Activated CD8-positive, alpha-beta memory T cell treated with anti-CD3 and anti-CD28 coated beads for 1 hour (primary cell): ENCODE data around the gene ADGRL2.

ENCODE experiments used
- DNase-seq, 2 donors: peaks; one replicate each; pipeline ENCODE4 v3.0.0-alpha.2; 2020; ENCODE audit warnings: low read depth in 1 of 2; ENCODE audit errors: extremely low read depth in 1 of 2

Gene ADGRL2

DNA sequence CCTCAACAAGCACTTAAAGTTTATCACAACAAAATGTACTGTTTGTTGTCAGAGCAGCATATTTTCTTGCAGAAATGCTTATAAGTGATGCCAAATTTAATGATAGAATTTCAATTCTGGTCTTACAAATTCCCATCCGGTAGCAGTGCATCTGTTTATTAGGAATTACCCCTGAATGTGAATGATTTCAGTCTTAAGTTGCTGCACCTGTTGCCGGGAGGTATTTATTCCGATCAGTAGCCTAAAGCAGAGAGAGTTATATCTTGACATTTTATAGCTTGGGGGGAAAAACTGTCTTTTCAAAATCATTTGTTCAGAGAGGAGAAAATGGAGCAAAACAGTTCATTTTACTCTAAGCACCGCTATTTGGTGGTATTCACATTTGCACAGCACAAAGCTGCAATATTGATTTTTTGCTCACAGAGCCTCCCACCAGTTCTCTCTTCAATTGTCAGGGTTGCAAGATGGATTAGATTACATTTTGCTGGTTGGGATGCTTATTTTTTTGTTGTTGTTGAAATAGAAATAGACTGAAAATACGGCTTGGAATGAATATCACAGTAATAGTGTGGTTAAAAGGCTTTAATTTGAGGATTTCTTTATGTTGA is 98.6 kb downstream of the ADGRL2 start:
- no peak for DNase-seq

GRCh38 chr1:81907575-81907974 is 106.8 kb downstream of the ADGRL2 start:
- no peak for DNase-seq

DNA sequence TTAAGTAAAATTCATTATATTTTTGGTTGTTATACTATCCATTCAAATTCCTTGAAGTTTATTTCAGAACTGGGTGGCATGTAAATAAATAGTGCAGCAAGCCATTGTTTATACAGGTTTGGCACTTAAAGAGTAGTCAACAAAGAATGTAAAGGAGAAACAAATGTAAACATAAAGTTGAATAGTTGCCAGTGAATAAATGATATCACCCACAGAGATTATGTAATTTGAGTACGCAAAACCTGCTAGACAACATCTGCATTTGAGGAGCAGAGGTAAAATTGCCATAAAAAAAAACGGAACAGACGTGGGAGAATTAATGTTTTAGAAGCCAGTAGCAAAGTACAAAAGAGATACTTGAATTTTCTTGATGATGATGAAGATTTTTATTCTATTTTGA is 111.6 kb downstream of the ADGRL2 start:
- DNase-seq, result no peak

DNA sequence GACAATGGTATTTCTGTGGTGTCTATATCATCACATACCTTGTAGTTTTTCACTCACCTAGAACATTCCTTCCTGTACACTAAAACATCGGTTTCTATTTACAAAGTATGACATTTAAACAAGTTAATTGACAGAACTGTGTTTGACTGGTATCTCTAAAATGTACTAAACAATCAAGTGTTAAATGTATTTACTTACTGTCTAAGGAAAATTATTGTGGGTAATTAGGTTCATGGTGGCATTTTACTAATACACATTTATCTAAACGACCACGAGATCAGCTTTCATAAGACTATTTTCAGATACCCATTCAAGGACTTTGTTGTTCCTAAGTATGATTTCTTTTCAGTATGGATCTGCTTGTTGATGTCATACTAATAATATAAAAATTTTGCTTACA is 115.2 kb downstream of the ADGRL2 start:
- no peak for DNase-seq

DNA sequence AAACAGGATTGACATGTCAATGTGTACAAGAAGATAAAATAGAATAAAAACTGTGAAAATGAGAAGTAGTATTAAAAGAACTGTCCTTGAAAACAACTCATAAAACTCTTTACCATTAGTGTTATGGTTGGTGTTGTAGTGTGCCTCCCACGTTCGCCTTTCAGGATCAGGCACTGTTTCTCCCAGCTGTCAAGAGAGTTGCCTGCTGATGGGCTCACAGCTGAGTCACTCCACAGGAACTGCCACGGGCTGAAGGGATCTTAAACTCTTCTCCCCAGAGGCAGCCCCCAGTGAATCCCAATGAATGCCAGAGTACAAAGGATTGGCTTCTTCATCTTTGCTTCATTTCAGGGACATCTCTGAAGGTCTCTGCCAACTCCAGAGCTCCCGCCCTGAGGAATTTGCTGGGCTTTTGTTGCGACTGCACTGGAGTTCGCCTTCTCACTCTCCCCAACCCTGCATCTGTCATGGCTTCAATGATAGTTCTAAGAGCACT is 119.6 kb downstream of the ADGRL2 start:
- no peak for DNase-seq

DNA sequence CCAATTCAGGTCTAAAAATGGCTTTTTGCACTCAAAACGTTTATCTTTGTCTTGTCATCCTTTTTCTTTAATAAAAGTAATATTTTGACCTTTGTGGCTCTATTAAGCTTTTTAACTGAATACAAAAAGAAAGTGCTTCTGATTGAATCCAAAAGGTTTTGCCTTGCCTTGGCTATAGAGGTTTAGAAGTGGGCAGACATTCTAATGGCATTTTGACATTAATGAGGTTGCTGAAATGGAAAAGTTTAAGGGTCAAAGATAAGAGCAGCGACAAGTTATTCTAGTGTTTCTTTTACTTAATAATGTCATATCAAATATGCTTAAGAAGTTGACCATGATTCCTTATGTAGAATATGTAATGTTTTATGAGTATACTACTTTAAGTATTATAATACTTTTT is 120.2 kb downstream of the ADGRL2 start:
- DNase-seq, result no peak

GRCh38 chr1:81921344-81921743 is 120.6 kb downstream of the ADGRL2 start:
- DNase-seq, result no peak

DNA sequence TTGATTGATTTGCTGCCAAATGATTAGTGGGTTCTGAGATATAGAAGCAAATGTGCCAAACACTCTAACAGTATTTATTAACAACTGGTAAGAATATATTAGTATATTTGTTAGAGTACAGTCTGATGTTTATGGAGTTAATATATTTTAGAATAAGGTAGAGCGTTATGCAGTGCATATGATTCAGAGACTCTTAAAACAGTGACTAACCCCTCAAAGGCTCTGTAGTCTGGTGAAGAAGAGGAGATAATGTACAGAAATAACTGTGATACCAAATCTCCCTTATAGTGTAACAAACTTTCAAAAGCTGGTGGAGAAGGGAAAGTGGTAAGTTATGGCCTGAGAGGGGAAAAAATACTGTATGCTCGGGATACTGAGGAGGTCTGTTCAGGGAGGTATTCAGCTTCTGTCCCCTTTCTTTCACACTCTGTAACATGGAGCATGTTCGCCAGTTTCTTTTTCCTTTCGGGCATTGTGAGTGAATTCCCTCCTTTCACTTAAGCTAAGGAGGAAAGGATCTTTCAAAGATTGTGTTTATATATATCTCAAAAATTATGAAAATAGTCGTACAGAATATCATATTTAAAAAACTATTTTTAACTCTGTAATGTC is 121.2 kb downstream of the ADGRL2 start:
- DNase-seq, result no peak

DNA sequence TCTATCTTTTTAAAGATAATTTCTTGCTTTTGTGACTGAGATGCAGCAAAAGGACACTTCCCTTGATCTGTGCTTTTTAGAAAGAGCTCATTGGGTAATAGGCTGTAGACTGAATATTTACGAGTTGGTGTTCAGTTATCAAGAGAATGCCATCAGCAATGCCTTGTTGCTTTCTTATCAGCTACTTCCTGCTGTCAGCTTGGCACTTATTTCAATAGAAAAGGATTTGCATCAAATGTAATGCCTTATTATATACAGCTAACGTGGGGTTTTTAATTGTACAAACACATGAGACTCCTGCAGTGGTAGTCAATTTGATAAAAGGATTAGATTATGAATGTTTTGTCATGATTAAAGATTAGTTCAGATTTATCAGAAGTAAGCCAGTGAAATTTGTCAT is 122.2 kb downstream of the ADGRL2 start:
- no peak for DNase-seq

- no peak for DNase-seq
Observed at GRCh38 chr1:81929106-81929505, 128.4 kb downstream of the ADGRL2 start.

DNA sequence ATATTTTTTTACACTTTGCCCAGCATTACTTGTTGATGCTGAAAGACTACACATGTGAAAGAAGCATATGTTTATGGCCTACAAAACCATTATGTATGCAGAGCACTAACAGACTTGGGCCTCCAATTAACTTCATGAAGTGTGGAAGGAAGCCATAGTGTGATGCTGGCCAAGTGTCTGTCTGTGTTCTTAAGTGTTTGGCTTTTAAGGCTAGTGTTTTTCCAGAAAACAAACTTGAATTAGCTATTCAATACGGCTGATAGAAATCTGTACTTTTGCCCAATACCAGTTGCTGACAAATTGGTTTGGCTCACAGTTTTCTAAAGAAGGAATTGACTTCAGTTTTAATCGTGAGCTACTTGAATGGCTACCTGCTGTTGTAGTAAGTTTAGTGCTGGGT is 136.1 kb downstream of the ADGRL2 start:
- no peak for DNase-seq

DNA sequence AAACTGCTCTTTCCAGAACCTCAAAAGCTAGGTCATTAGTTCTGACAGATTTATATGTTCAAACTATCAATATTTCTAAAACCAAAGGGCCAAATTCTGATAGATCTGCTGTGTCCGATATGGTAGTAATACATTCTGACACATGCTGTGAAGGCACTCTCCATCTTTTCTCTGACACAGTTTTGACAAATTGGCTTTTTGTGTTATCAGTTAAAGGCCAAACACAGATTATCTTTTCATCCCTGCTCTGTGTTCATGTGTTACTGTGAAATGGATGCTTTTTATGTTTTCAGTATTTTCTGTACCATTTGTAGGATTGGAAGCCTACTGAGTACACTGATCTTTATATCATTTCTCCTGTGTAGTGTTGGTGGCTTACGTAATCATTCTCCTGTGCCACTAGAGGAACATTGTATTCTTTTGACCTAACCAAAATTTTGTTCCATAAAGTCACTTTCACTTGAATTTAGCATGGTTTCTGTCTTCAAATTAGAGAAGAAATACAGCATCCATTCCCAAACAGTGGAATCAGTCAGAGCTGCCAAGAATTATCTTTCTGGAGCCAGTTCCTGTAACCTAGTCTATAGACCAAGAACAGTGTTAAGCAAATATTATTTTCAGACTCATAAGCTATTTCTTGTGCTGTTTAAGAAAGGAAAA is 137.2 kb downstream of the ADGRL2 start:
- DNase-seq, result no peak

DNA sequence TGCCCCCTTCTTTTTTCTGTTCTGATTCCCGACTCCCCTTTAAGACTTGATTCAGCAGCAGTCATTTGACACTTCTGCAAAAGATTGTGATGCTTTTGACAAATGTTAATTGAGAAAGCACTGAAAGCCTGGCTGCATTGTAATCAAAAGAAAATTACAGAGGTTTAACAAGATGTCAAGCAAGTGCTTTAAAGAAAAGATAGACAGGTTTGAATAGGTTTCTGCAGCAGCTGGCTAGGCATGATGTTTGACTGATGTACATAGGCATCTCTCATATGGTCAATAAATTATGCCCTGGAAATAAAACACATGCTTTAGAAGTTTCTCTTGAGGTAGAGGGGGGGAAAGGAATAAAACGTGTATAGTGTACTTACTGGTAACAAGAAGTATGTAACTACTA is 147.8 kb downstream of the ADGRL2 start:
- DNase-seq, result no peak

DNA sequence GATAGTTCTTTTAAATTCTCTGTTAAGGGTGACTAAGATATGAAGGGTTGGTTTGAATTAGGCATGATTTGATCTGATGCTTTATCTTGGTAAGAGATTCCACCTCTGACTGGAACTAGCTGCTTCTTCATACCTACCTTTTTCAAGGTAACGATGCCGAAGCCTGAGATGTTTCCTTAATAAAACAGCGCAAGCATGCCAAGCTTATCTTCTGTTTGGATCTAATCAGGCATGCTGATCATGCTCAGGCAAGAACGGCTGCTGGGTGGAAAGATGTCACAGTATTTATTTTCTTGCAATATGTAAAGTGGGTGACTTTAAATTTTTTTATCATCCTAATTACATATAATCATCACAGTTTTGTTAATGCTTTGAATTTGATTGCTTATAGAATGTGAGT is 148.7 kb downstream of the ADGRL2 start:
- DNase-seq, result no peak

DNA sequence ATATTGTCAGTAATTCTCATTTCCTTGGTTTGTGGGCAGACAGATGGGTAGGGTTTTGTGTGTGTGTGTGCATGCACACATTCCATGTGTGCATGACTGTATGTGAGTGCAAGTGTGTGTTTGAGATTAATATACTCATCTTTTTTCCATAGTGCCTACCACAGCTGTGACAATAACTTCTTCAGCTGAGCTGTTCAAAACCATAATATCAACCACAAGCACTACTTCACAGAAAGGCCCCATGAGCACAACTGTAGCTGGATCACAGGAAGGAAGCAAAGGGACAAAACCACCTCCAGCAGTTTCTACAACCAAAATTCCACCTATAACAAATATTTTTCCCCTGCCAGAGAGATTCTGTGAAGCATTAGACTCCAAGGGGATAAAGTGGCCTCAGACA is 149.3 kb downstream of the ADGRL2 start:
- DNase-seq, result no peak

DNA sequence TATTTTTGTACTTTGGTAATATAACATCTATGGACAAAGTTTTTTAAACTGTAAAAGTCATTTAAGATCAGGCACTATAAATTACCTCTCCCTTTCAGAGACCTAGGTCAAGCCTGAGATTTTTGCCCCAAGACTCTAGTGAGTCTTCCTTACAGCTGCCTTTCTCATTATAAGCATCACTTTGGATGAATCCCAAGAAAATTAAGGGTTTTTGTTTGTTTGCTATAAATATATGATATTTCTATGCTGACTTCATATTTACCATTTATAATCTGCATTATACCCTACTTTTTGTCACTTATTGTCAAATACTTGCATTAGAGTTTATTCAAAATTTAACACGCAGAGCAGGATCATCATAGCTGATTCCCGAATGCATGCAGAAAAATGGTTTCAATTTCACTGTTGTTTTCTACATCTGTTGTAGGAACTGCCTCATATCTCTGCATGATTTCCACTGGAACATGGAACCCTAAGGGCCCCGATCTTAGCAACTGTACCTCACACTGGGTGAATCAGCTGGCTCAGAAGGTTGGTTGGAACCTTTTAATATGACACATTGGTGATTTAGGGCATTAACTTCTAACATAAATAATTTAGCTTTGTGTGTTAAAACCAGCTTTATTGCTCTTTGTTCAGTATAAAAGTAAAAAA is 150.0 kb downstream of the ADGRL2 start:
- DNase-seq, result no peak

DNA sequence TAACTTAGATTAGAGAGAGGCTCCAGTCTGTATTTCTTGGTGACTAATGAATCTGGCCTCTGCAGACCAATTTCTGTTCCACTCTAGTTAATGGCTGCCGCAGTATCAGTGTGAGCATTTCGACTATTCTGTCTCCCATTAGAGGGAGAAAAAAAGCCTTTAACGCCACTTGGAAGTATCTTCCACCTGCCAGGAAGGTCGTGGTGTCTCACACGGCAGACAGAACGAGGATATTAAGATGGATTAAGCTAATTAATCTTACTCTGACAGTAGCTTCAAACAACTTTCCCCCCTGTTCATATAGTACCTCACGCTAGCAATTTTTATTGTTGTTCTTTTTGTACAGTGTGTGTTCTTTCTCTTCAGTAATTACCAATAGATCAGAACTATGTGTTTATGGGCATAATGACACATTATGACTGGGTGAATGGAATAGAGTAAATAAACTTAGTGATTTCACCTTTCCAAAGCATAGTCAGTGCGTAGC is 153.8 kb downstream of the ADGRL2 start:
- DNase-seq, result no peak

- no peak for DNase-seq
Observed at GRCh38 chr1:81967951-81968350, 167.2 kb downstream of the ADGRL2 start.

DNA sequence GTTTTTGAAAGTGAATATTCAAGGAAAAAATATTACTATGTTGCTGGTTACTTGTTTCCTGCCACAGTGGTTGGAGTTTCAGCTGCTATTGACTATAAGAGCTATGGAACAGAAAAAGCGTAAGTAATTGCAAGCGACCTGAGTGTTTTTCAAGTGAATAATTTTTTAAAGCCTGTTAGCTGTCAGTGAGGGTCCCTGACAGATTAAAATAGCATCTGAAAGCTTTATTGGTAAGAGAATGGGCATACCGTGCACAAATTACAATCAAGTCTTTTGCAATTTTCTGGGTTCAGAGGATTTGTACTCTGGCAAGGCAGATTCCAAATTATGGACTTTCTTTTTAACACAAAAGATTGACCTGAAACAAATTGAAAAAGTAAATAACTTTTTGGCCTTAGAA is 169.7 kb downstream of the ADGRL2 start:
- no peak for DNase-seq

DNA sequence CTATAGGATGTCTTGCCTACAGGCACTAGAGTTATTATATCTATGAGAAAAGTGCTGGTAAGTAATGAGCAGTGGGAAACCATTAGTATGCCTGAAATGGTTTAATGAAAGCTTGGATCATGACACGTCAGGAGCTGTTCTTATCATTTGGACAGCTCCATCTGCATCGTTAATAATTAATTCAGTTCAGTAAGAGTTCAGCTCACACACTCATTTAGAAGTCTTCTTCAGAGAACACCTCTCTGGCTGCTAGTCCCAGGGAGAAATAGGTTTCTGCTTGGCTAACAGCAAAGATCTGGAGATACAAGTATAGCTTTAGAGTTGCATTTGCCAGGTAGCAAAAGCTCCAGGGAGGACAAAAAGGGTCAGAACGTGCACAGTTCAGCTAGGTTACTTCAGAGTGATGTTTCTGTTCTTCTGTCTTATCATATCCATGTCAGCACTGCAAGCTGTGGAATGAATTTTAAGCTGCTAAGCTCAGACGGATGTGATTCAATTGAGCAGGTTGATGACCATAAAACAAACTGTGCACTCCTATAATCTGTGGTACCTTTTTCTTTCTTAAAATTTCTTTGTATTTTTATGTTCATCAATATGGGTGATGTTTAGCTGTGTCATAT is 173.6 kb downstream of the ADGRL2 start:
- DNase-seq, result no peak

DNA sequence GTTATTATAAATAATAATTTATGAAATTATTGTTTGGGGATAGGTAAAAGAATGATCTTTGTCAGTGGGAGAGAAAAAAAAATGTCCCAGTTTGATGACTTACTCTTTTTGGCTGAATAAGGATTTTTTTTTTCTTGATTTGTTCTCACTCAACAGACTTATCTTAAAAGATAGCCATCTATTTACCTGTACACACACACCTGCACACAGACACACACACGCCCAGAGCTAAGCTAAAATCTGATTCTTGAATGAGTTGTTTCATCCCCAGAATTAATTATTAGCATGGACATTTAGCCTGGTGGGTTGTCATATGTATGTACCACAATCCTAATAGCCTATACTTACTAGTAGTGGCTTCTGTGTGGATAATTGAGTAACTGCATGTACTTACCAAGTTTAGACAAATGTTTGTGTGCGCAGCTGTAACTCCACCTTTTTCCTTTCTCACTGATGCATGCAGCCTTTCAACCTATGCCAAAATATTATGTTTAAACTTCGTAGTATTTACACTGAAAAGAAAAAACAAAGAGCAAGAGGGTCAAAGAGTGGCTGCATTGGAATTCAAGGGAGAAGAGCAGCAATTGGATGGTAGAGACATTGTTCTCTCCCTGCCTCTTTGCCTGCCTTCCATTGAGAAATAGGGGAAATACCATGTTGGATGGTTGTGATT is 174.3 kb downstream of the ADGRL2 start:
- DNase-seq, result no peak
